Skin of body (tissue), 3 donors: ENCODE measurements around the gene NUBPL. TPM values are rescaled to one million over a fixed set of nuclear protein-coding genes. Genes with fewer than 3 reads are reported as not detected.

ENCODE experiments used
- DNase-seq: peaks from one replicate; lab custom pipeline; 2025; lab: John Stamatoyannopoulos, UW
- small RNA-seq: library from RNA; depleted of rRNA; stranded (forward); fragments of <200 nt; gene quantifications from one replicate; pipeline ENCODE3, GENCODE V24; 2014; ENCODE audit warnings: low replicate concordance
- total RNA-seq: library from RNA; depleted of rRNA; stranded (reverse); fragments of >200 nt; gene quantifications from one replicate; pipeline ENCODE4 v1.2.3, GENCODE V29; 2014

Gene NUBPL
- total RNA-seq, 1 donor from 2014 or later: 12.5 TPM

DNA sequence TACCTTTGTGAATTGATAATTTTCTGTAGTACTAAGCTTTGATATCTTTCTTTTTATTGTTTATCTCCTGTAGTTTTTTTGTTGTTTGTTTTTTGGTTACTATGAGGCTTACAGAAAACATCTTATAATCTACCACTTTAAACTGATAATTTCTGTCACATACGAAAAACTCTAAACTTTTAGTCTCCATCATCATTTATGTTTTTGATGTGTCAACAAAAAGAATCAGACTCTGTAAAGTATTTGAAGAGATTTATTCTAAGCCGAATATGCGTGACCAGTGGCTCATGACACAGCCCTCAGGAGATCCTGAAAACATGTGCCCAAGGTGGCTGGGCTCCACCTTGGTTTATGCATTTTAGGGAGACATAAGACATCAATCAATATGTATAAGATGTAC lies 348.8 kb downstream of the NUBPL start:
- DNase-seq: no peak

Small RNA genes lying within 50 kb of the gene (small RNA-seq; reads per million reads assigned to genes)
- gene RNU6-455P (not detected), gene RNU6-602P (not detected)

Other genes with a start within 250 kb of the NUBPL start
- gene HEATR5A, start 140.9 kb upstream of the NUBPL start, total RNA-seq: 27.4 TPM
- gene DTD2, start 103.9 kb upstream of the NUBPL start, total RNA-seq: 29.8 TPM
- not detected for gene GPR33, start 73.4 kb upstream of the NUBPL start, total RNA-seq